Tongue (tissue), 3 donors: ENCODE measurements around the gene PRMT1. TPM values are rescaled to one million over a fixed set of nuclear protein-coding genes. Genes with fewer than 3 reads are reported as not detected.

Source experiments
- DNase-seq: peaks from one replicate; pipeline ENCODE4 v3.0.0-alpha.2; 2015
- small RNA-seq: library from RNA; depleted of rRNA; stranded (forward); fragments of <200 nt; gene quantifications from one replicate; pipeline ENCODE3, GENCODE V24; 2014; ENCODE audit warnings: low replicate concordance
- total RNA-seq: library from RNA; depleted of rRNA; stranded (reverse); fragments of >200 nt; gene quantifications from one replicate; pipeline ENCODE4 v1.2.3, GENCODE V29; 2014

PRMT1 gene
- total RNA-seq, 1 donor from 2014 or later = 208 TPM

- peak; percentile 61 for DNase-seq
Measured at GRCh38 chr19:49727217-49728030, 50.4 kb downstream of the PRMT1 start.

- DNase-seq = no peak
Measured at GRCh38 chr19:49730166-49730565, 53.1 kb downstream of the PRMT1 start.

Small RNA genes within 50 kb of the gene (small RNA-seq; reads per million reads assigned to genes)
- not detected for gene MIR5088

Other genes starting within 250 kb of the PRMT1 start
- 1.4 TPM for gene SLC17A7, start 235.7 kb upstream of the PRMT1 start, total RNA-seq
- 58.3 TPM for gene PIH1D1, start 225.5 kb upstream of the PRMT1 start, total RNA-seq
- 34.6 TPM for gene ALDH16A1, start 224.0 kb upstream of the PRMT1 start, total RNA-seq
- gene FLT3LG, start 203.1 kb upstream of the PRMT1 start, total RNA-seq = 2.5 TPM
- gene RPL13A, start 189.7 kb upstream of the PRMT1 start, total RNA-seq = 1,944 TPM
- 5,071 TPM for gene RPS11, start 180.8 kb upstream of the PRMT1 start, total RNA-seq
- 122 TPM for gene FCGRT, start 164.6 kb upstream of the PRMT1 start, total RNA-seq
- 41.4 TPM for gene RCN3, start 149.3 kb upstream of the PRMT1 start, total RNA-seq
- 47.6 TPM for gene NOSIP, start 96.7 kb upstream of the PRMT1 start, total RNA-seq
- gene PRRG2, start 96.0 kb upstream of the PRMT1 start, total RNA-seq = 3.4 TPM
- gene PRR12, start 86.1 kb upstream of the PRMT1 start, total RNA-seq = 9.4 TPM
- 15.5 TPM for gene RRAS, start 37.1 kb upstream of the PRMT1 start, total RNA-seq
- gene SCAF1, start 35.1 kb upstream of the PRMT1 start, total RNA-seq = 19.5 TPM
- gene IRF3, start 11.4 kb upstream of the PRMT1 start, total RNA-seq = 44.0 TPM
- gene BCL2L12, start 11.3 kb upstream of the PRMT1 start, total RNA-seq = 10.9 TPM
- 0.92 TPM for gene ADM5, start 12.3 kb downstream of the PRMT1 start, total RNA-seq
- 5.1 TPM for gene CPT1C, start 13.8 kb downstream of the PRMT1 start, total RNA-seq
- 1.1 TPM for gene TSKS, start 86.0 kb downstream of the PRMT1 start, total RNA-seq
- gene AP2A1, start 89.7 kb downstream of the PRMT1 start, total RNA-seq = 56.2 TPM
- gene FUZ, start 136.0 kb downstream of the PRMT1 start, total RNA-seq = 25.7 TPM
- gene MED25, start 141.0 kb downstream of the PRMT1 start, total RNA-seq = 38.2 TPM
- 78.4 TPM for gene PTOV1, start 173.9 kb downstream of the PRMT1 start, total RNA-seq
- gene PNKP, start 190.3 kb downstream of the PRMT1 start, total RNA-seq = 23.1 TPM
- 4.5 TPM for gene AKT1S1, start 200.1 kb downstream of the PRMT1 start, total RNA-seq
- 11.9 TPM for gene TBC1D17, start 200.4 kb downstream of the PRMT1 start, total RNA-seq
- gene IL4I1, start 219.6 kb downstream of the PRMT1 start, total RNA-seq = not detected